NCI-H2227 (cell line): ENCODE results near the gene SEC31B.

Experiments
- DNase-seq: peaks from one replicate; lab custom pipeline; 2025; ENCODE audit not compliant: unreplicated experiment; lab: John Stamatoyannopoulos, UW

The SEC31B gene

GRCh38 chr10:100519311-100520051 is at the start of gene SEC31B:
Gene SEC31B, minus strand, starts transcription at chr10:100519861. Its CDS starts 2,909 bp downstream, at chr10:100516952.
- peak; percentile 21 for DNase-seq

- no peak for DNase-seq
These were observed 49.3 kb upstream of the SEC31B start for GRCh38 chr10:100568912-100569311.

GRCh38 chr10:100567826-100568225 is 48.2 kb upstream of the SEC31B start:
- DNase-seq, result no peak

- DNase-seq, result no peak
These were observed 47.6 kb upstream of the SEC31B start for GRCh38 chr10:100567249-100567648.

GRCh38 chr10:100566561-100566960 is 46.9 kb upstream of the SEC31B start:
- DNase-seq, result no peak

GRCh38 chr10:100565206-100565985 is 45.7 kb upstream of the SEC31B start:
- no peak for DNase-seq

- DNase-seq, result no peak
These were observed 42.5 kb upstream of the SEC31B start for GRCh38 chr10:100562008-100562672.

GRCh38 chr10:100561005-100561404 is 41.3 kb upstream of the SEC31B start:
- DNase-seq, result no peak

GRCh38 chr10:100560248-100560647 is 40.6 kb upstream of the SEC31B start:
- DNase-seq, result no peak

GRCh38 chr10:100554902-100555301 is 35.2 kb upstream of the SEC31B start:
- no peak for DNase-seq

GRCh38 chr10:100553929-100554328 is 34.3 kb upstream of the SEC31B start:
- no peak for DNase-seq

- DNase-seq, result no peak
These were observed 32.1 kb upstream of the SEC31B start for GRCh38 chr10:100551738-100552137.

GRCh38 chr10:100551196-100551595 is 31.5 kb upstream of the SEC31B start:
- DNase-seq, result no peak

- no peak for DNase-seq
These were observed 25.3 kb upstream of the SEC31B start for GRCh38 chr10:100544950-100545349.

- no peak for DNase-seq
These were observed 17.8 kb upstream of the SEC31B start for GRCh38 chr10:100537475-100537874.

GRCh38 chr10:100535715-100536353 is 16.2 kb upstream of the SEC31B start, which contains the start of gene HIF1AN:
Gene HIF1AN, plus strand, starts transcription at chr10:100535943. Its CDS starts 16 bp downstream, at chr10:100535959.
- DNase-seq, result peak; percentile 94

- DNase-seq, result no peak
These were observed 15.7 kb upstream of the SEC31B start for GRCh38 chr10:100535338-100535714.

GRCh38 chr10:100534726-100535125 is 15.1 kb upstream of the SEC31B start:
- no peak for DNase-seq

GRCh38 chr10:100531761-100532160 is 12.1 kb upstream of the SEC31B start:
- DNase-seq, result no peak

GRCh38 chr10:100529475-100530298 is 10.0 kb upstream of the SEC31B start, which contains the start of gene NDUFB8:
Gene NDUFB8, minus strand, starts transcription at chr10:100529871. Its CDS starts 20 bp downstream, at chr10:100529851.
- DNase-seq, result peak; percentile 86
